ENCODE results near the gene UIMC1.
"Not testable (repeated sequence)": the region's sequence is repeated elsewhere in the genome, so short reads cannot be mapped to it uniquely, and the experiment has no call there.

- not testable (repeated sequence) for TF ChIP-seq CTCF, POLR2A (IDR thresholded peaks at IDR 0.05)
Measured at GRCh38 chr5:176870644-176871043, 135.9 kb downstream of the UIMC1 start.
